ENCODE data around the gene MOV10. TPM values are rescaled to one million over a fixed set of nuclear protein-coding genes. Genes with fewer than 3 reads are reported as not detected.
A peak's percentile ranks its signal among the peaks of the same experiment; 100 is the strongest.
"Not testable (repeated sequence)": the region's sequence is repeated elsewhere in the genome, so short reads cannot be mapped to it uniquely, and the experiment has no call there.

The MOV10 gene
- total and polyA plus RNA-seq, 5 donors, result 14.1 to 20.3 (median 18.4) TPM

- not testable (repeated sequence) for H3K27me3 ChIP-seq (ENCODE audit: control insufficient read depth, insufficient read depth); H3K9me3 ChIP-seq (ENCODE audit: control insufficient read depth, low read length); H3K27ac ChIP-seq (ENCODE audit: low read length); H3K4me1 ChIP-seq (ENCODE audit: control insufficient read depth, insufficient read depth, low read length); H3K4me3 ChIP-seq (ENCODE audit: low read length); DNase-seq; ATAC-seq
- intact Hi-C loops (cut with DNase I), result loop anchor here in 1 of 4 donors (10.0 kb wide), 1 partner anchor 324 kb away; no protein-coding TSS in a partner anchor
- WGBS, result 94% methylated on average over 2 of the region's 2 CpGs
These were observed 46.8 kb downstream of the MOV10 start for GRCh38 chr1:112721294-112721693.

GRCh38 chr1:112721966-112722524 is 47.6 kb downstream of the MOV10 start:
- WGBS, result 54% methylated on average over 10 of the region's 10 CpGs
- ATAC-seq (no peak), DNase-seq (no peak)
- no peaks in the 10 kb centered on the region for H3K4me1 ChIP-seq (ENCODE audit: control insufficient read depth, insufficient read depth, low read length)
- H3K4me3 ChIP-seq (ENCODE audit: low read length), result no peak overlapping the region
- intact Hi-C loops (cut with DNase I), result loop anchor here in 1 of 4 donors (10.0 kb wide), 1 partner anchor 323 kb away; no protein-coding TSS in a partner anchor
- H3K27ac ChIP-seq (ENCODE audit: low read length), result no peak overlapping the region
- H3K9me3 ChIP-seq (ENCODE audit: control insufficient read depth, low read length), result no peaks in the 10 kb centered on the region
- no peaks in the 10 kb centered on the region for H3K27me3 ChIP-seq (ENCODE audit: control insufficient read depth, insufficient read depth)

- Histone ChIP-seq H3K27ac (ENCODE audit: low read length) (no peak overlapping the region), H3K4me3 (ENCODE audit: low read length) (no peak overlapping the region), H3K4me1 (ENCODE audit: control insufficient read depth, insufficient read depth, low read length) (no peaks in the 10 kb centered on the region), H3K27me3 (ENCODE audit: control insufficient read depth, insufficient read depth) (no peaks in the 10 kb centered on the region), H3K9me3 (ENCODE audit: control insufficient read depth, low read length) (no peaks in the 10 kb centered on the region)
- peak; percentile 49 to 50 for ATAC-seq
- 14% methylated on average over 35 of the region's 35 CpGs for WGBS
- intact Hi-C loops (cut with DNase I), result loop anchor here in 1 of 4 donors (10.0 kb wide), 1 partner anchor 322 kb away; no protein-coding TSS in a partner anchor
- DNase-seq, result no peak
These were observed 48.4 kb downstream of the MOV10 start for GRCh38 chr1:112722601-112723510.

- Histone ChIP-seq H3K4me3 (ENCODE audit: low read length) (no peak overlapping the region), H3K4me1 (ENCODE audit: control insufficient read depth, insufficient read depth, low read length) (no peaks in the 10 kb centered on the region), H3K27ac (ENCODE audit: low read length) (no peak overlapping the region), H3K9me3 (ENCODE audit: control insufficient read depth, low read length) (no peaks in the 10 kb centered on the region), H3K27me3 (ENCODE audit: control insufficient read depth, insufficient read depth) (no peaks in the 10 kb centered on the region)
- intact Hi-C loops (cut with DNase I), result loop anchor here in 1 of 4 donors (10.0 kb wide), 1 partner anchor 321 kb away; no protein-coding TSS in a partner anchor
- ATAC-seq (no peak), DNase-seq (no peak)
- 71% methylated on average over 8 of the region's 8 CpGs for WGBS
These were observed 49.0 kb downstream of the MOV10 start for GRCh38 chr1:112723511-112723839.

GRCh38 chr1:112724240-112724639 is 49.8 kb downstream of the MOV10 start:
- H3K27ac ChIP-seq (ENCODE audit: low read length); H3K27me3 ChIP-seq (ENCODE audit: control insufficient read depth, insufficient read depth); H3K4me1 ChIP-seq (ENCODE audit: control insufficient read depth, insufficient read depth, low read length); ATAC-seq; H3K4me3 ChIP-seq (ENCODE audit: low read length); DNase-seq; H3K9me3 ChIP-seq (ENCODE audit: control insufficient read depth, low read length): not testable (repeated sequence)
- 94% methylated on average over 2 of the region's 4 CpGs for WGBS
- intact Hi-C loops (cut with DNase I), result loop anchor here in 1 of 4 donors (10.0 kb wide), 1 partner anchor 321 kb away; no protein-coding TSS in a partner anchor

GRCh38 chr1:112727716-112728115 is 53.3 kb downstream of the MOV10 start:
- H3K27me3 ChIP-seq (ENCODE audit: control insufficient read depth, insufficient read depth), result no peaks in the 10 kb centered on the region
- ATAC-seq (no peak), DNase-seq (no peak)
- no peaks in the 10 kb centered on the region for H3K4me1 ChIP-seq (ENCODE audit: control insufficient read depth, insufficient read depth, low read length)
- WGBS, result 66% methylated on average over 2 of the region's 2 CpGs
- H3K9me3 ChIP-seq (ENCODE audit: control insufficient read depth, low read length), result no peaks in the 10 kb centered on the region
- intact Hi-C loops (cut with DNase I), result loop anchor here in 2 of 4 donors (5.0 to 10.0 kb wide), 2 partner anchors 317 to 340 kb away; no protein-coding TSS in a partner anchor
- no peak overlapping the region for H3K27ac ChIP-seq (ENCODE audit: low read length)
- H3K4me3 ChIP-seq (ENCODE audit: low read length), result no peak overlapping the region

- intact Hi-C loops (cut with DNase I), result loop anchor here in 2 of 4 donors (5.0 to 10.0 kb wide), 2 partner anchors 316 to 339 kb away; no protein-coding TSS in a partner anchor
- H3K27me3 ChIP-seq (ENCODE audit: control insufficient read depth, insufficient read depth); ATAC-seq; DNase-seq; H3K4me3 ChIP-seq (ENCODE audit: low read length); H3K27ac ChIP-seq (ENCODE audit: low read length); H3K9me3 ChIP-seq (ENCODE audit: control insufficient read depth, low read length); H3K4me1 ChIP-seq (ENCODE audit: control insufficient read depth, insufficient read depth, low read length): not testable (repeated sequence)
- 94% methylated on average over 33 of the region's 33 CpGs for WGBS
These were observed 54.0 kb downstream of the MOV10 start for GRCh38 chr1:112728306-112728971.

GRCh38 chr1:112729011-112729410 is 54.6 kb downstream of the MOV10 start:
- H3K4me3 ChIP-seq (ENCODE audit: low read length); ATAC-seq; DNase-seq; H3K4me1 ChIP-seq (ENCODE audit: control insufficient read depth, insufficient read depth, low read length); H3K27ac ChIP-seq (ENCODE audit: low read length); H3K27me3 ChIP-seq (ENCODE audit: control insufficient read depth, insufficient read depth); H3K9me3 ChIP-seq (ENCODE audit: control insufficient read depth, low read length): not testable (repeated sequence)
- WGBS, result 67% methylated on average over 3 of the region's 3 CpGs
- intact Hi-C loops (cut with DNase I), result loop anchor here in 2 of 4 donors (5.0 to 10.0 kb wide), 2 partner anchors 316 to 338 kb away; no protein-coding TSS in a partner anchor

GRCh38 chr1:112729909-112730308 is 55.5 kb downstream of the MOV10 start:
- Histone ChIP-seq H3K4me3 (ENCODE audit: low read length) (no peak overlapping the region), H3K27me3 (ENCODE audit: control insufficient read depth, insufficient read depth) (no peaks in the 10 kb centered on the region), H3K4me1 (ENCODE audit: control insufficient read depth, insufficient read depth, low read length) (no peaks in the 10 kb centered on the region), H3K9me3 (ENCODE audit: control insufficient read depth, low read length) (no peaks in the 10 kb centered on the region), H3K27ac (ENCODE audit: low read length) (no peak overlapping the region)
- intact Hi-C loops (cut with DNase I), result loop anchor here in 2 of 4 donors (5.0 to 10.0 kb wide), 2 partner anchors 315 to 337 kb away; no protein-coding TSS in a partner anchor
- 81% methylated on average over 1 of the region's 1 CpG for WGBS
- DNase-seq, result no peak
- ATAC-seq, result no peak

GRCh38 chr1:112731451-112731850 is 57.0 kb downstream of the MOV10 start:
- Histone ChIP-seq H3K4me1 (ENCODE audit: control insufficient read depth, insufficient read depth, low read length) (no peaks in the 10 kb centered on the region), H3K27ac (ENCODE audit: low read length) (no peak overlapping the region), H3K4me3 (ENCODE audit: low read length) (no peak overlapping the region), H3K27me3 (ENCODE audit: control insufficient read depth, insufficient read depth) (no peaks in the 10 kb centered on the region), H3K9me3 (ENCODE audit: control insufficient read depth, low read length) (no peaks in the 10 kb centered on the region)
- WGBS, result 88% methylated on average over 1 of the region's 1 CpG
- intact Hi-C loops (cut with DNase I), result no loop called here
- ATAC-seq, result no peak
- no peak for DNase-seq
